ENCODE measurements around the gene MED13L. TPM values are rescaled to one million over a fixed set of nuclear protein-coding genes. Genes with fewer than 3 reads are reported as not detected.

MED13L gene
- total RNA-seq, 4 donors from 2014 or later: 173 to 222 (median 192) TPM

- Histone ChIP-seq H3K9me3 (no peaks in the 10 kb centered on the region), H3K36me3 (no peaks in the 10 kb centered on the region), H3K27me3 (no peaks in the 10 kb centered on the region), H3K4me1 (peaks cover 10 to 65% (median 12%) of the 10 kb centered on the region in 3 donors), H3K4me3 (no peak overlapping the region), H3K27ac (no peak overlapping the region)
- ATAC-seq: no peak
- TF ChIP-seq POLR2AphosphoS5 (IDR thresholded peaks at IDR 0.05) (no peak), EP300 (IDR thresholded peaks at IDR 0.05) (no peak), POLR2A (IDR thresholded peaks at IDR 0.05) (no peak), CTCF (IDR thresholded peaks at IDR 0.05) (no peak)
- WGBS, 2 donors (ENCODE audit: low coverage in 1 of 2): 76 to 84% methylated on average over 5 of the region's 5 CpGs
Measured at GRCh38 chr12:116210131-116210530, 67.4 kb downstream of the MED13L start.

- Histone ChIP-seq H3K27ac (no peak overlapping the region), H3K9me3 (no peaks in the 10 kb centered on the region), H3K4me1 (peaks cover 10 to 65% (median 12%) of the 10 kb centered on the region in 3 donors), H3K36me3 (no peaks in the 10 kb centered on the region), H3K27me3 (no peaks in the 10 kb centered on the region), H3K4me3 (no peak overlapping the region)
- 81 to 86% methylated on average over 2 of the region's 2 CpGs for WGBS, 2 donors (ENCODE audit: low coverage in 1 of 2)
- TF ChIP-seq POLR2A (IDR thresholded peaks at IDR 0.05) (no peak), CTCF (IDR thresholded peaks at IDR 0.05) (no peak), EP300 (IDR thresholded peaks at IDR 0.05) (no peak), POLR2AphosphoS5 (IDR thresholded peaks at IDR 0.05) (no peak)
- ATAC-seq: no peak
Measured at GRCh38 chr12:116209503-116209902, 68.0 kb downstream of the MED13L start.

GRCh38 chr12:116207274-116207673, 70.2 kb downstream of the MED13L start:
- Histone ChIP-seq H3K36me3 (no peaks in the 10 kb centered on the region), H3K27me3 (no peaks in the 10 kb centered on the region), H3K4me3 (no peak overlapping the region), H3K4me1 (peaks cover 3 to 67% (median 8%) of the 10 kb centered on the region in 3 donors), H3K27ac (no peak overlapping the region), H3K9me3 (no peaks in the 10 kb centered on the region)
- ATAC-seq: no peak
- no peak for TF ChIP-seq POLR2AphosphoS5 (IDR thresholded peaks at IDR 0.05)
- no peak for TF ChIP-seq POLR2A (IDR thresholded peaks at IDR 0.05)
- TF ChIP-seq EP300 (IDR thresholded peaks at IDR 0.05): no peak
- no peak for TF ChIP-seq CTCF (IDR thresholded peaks at IDR 0.05)
- 93 to 94% methylated on average over 3 of the region's 3 CpGs for WGBS, 2 donors (ENCODE audit: low coverage in 1 of 2)

- no peak for ATAC-seq
- TF ChIP-seq POLR2AphosphoS5 (IDR thresholded peaks at IDR 0.05): no peak
- no peak overlapping the region for H3K27ac ChIP-seq
- no peaks in the 10 kb centered on the region for H3K27me3 ChIP-seq
- peaks cover 6 to 67% (median 11%) of the 10 kb centered on the region in 3 donors for H3K4me1 ChIP-seq
- WGBS, 2 donors (ENCODE audit: low coverage in 1 of 2): 94 to 100% methylated on average over 3 of the region's 3 CpGs
- H3K36me3 ChIP-seq: no peaks in the 10 kb centered on the region
- no peaks in the 10 kb centered on the region for H3K9me3 ChIP-seq
- H3K4me3 ChIP-seq: no peak overlapping the region
Measured at GRCh38 chr12:116206828-116207227, 70.7 kb downstream of the MED13L start.

GRCh38 chr12:116204785-116205184, 72.7 kb downstream of the MED13L start:
- Histone ChIP-seq H3K9me3 (no peaks in the 10 kb centered on the region), H3K36me3 (no peaks in the 10 kb centered on the region), H3K4me1 (peaks cover 12 to 67% (median 16%) of the 10 kb centered on the region in 3 donors), H3K27ac (no peak overlapping the region), H3K4me3 (no peak overlapping the region), H3K27me3 (no peaks in the 10 kb centered on the region)
- no peak for TF ChIP-seq POLR2A (IDR thresholded peaks at IDR 0.05)
- no peak for ATAC-seq
- 92 to 100% methylated on average over 1 to 3 of the region's 3 CpGs for WGBS, 2 donors (ENCODE audit: low coverage in 1 of 2)

- TF ChIP-seq EP300 (IDR thresholded peaks at IDR 0.05) (no peak), POLR2A (IDR thresholded peaks at IDR 0.05) (no peak), POLR2AphosphoS5 (IDR thresholded peaks at IDR 0.05) (no peak), CTCF (IDR thresholded peaks at IDR 0.05) (no peak)
- Histone ChIP-seq H3K27me3 (no peaks in the 10 kb centered on the region), H3K4me3 (no peak overlapping the region), H3K36me3 (no peaks in the 10 kb centered on the region), H3K27ac (no peak overlapping the region), H3K4me1 (peaks cover 16 to 67% (median 16%) of the 10 kb centered on the region in 3 donors), H3K9me3 (no peaks in the 10 kb centered on the region)
- no peak for ATAC-seq
- WGBS, 2 donors (ENCODE audit: low coverage in 1 of 2): 59 to 89% methylated on average over 4 of the region's 4 CpGs
Measured at GRCh38 chr12:116204169-116204568, 73.3 kb downstream of the MED13L start.
